ENCODE measurements around the gene COL13A1.

The COL13A1 gene

GRCh38 chr10:69996611-69997010 is 194.9 kb downstream of the COL13A1 start:
- Histone ChIP-seq H3K9me3 (ENCODE audit: low read length) (no peaks in the 10 kb centered on the region), H2AFZ (ENCODE audit: low read length) (no peak overlapping the region), H3K4me3 (ENCODE audit: low read depth, low read length, poor library complexity, severe bottlenecking) (no peak overlapping the region), H3K4me1 (ENCODE audit: insufficient read depth, low read length, severe bottlenecking) (no peaks in the 10 kb centered on the region), H3K79me2 (ENCODE audit: insufficient read depth, low read length) (no peaks in the 10 kb centered on the region), H3K27ac (ENCODE audit: low read depth, low read length, poor library complexity, severe bottlenecking) (no peak overlapping the region), H3K36me3 (ENCODE audit: insufficient read depth, low read length) (no peaks in the 10 kb centered on the region), H3F3A (ENCODE audit: insufficient read depth, low read length) (no peaks in the 10 kb centered on the region), H3K27me3 (ENCODE audit: insufficient read depth, low read length) (0 out of 2 replicates have a peak, but pooled peaks cover 3% of the 10 kb centered on the region), H3K9me2 (ENCODE audit: low read depth, low read length) (no peaks in the 10 kb centered on the region), H4K20me1 (ENCODE audit: insufficient read depth, low read length) (no peaks in the 10 kb centered on the region), H3K4me2 (ENCODE audit: low read length) (no peak overlapping the region), H3K9ac (ENCODE audit: low read length) (no peak overlapping the region)
- TF ChIP-seq EZH2 (IDR thresholded peaks at IDR 0.05; ENCODE audit: borderline replicate concordance, low read length): no peak
- TF ChIP-seq, protein P1, sequence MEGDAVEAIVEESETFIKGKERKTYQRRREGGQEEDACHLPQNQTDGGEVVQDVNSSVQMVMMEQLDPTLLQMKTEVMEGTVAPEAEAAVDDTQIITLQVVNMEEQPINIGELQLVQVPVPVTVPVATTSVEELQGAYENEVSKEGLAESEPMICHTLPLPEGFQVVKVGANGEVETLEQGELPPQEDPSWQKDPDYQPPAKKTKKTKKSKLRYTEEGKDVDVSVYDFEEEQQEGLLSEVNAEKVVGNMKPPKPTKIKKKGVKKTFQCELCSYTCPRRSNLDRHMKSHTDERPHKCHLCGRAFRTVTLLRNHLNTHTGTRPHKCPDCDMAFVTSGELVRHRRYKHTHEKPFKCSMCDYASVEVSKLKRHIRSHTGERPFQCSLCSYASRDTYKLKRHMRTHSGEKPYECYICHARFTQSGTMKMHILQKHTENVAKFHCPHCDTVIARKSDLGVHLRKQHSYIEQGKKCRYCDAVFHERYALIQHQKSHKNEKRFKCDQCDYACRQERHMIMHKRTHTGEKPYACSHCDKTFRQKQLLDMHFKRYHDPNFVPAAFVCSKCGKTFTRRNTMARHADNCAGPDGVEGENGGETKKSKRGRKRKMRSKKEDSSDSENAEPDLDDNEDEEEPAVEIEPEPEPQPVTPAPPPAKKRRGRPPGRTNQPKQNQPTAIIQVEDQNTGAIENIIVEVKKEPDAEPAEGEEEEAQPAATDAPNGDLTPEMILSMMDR (IDR thresholded peaks at IDR 0.05; ENCODE audit: low read length): no peak

GRCh38 chr10:70000262-70000661 is 198.6 kb downstream of the COL13A1 start:
- Histone ChIP-seq H3K27ac (ENCODE audit: low read depth, low read length, poor library complexity, severe bottlenecking) (no peak overlapping the region), H3K4me3 (ENCODE audit: low read depth, low read length, poor library complexity, severe bottlenecking) (no peak overlapping the region), H3K36me3 (ENCODE audit: insufficient read depth, low read length) (no peaks in the 10 kb centered on the region), H3F3A (ENCODE audit: insufficient read depth, low read length) (no peaks in the 10 kb centered on the region), H3K79me2 (ENCODE audit: insufficient read depth, low read length) (no peaks in the 10 kb centered on the region), H3K27me3 (ENCODE audit: insufficient read depth, low read length) (0 out of 2 replicates have a peak, but pooled peaks cover 3% of the 10 kb centered on the region), H2AFZ (ENCODE audit: low read length) (no peak overlapping the region), H3K9ac (ENCODE audit: low read length) (no peak overlapping the region), H3K9me3 (ENCODE audit: low read length) (no peaks in the 10 kb centered on the region), H3K9me2 (ENCODE audit: low read depth, low read length) (no peaks in the 10 kb centered on the region), H4K20me1 (ENCODE audit: insufficient read depth, low read length) (no peaks in the 10 kb centered on the region), H3K4me2 (ENCODE audit: low read length) (no peak overlapping the region), H3K4me1 (ENCODE audit: insufficient read depth, low read length, severe bottlenecking) (no peaks in the 10 kb centered on the region)
- no peak for TF ChIP-seq EZH2 (IDR thresholded peaks at IDR 0.05; ENCODE audit: borderline replicate concordance, low read length)
- TF ChIP-seq, protein P1 (IDR thresholded peaks at IDR 0.05; ENCODE audit: low read length): no peak

DNA sequence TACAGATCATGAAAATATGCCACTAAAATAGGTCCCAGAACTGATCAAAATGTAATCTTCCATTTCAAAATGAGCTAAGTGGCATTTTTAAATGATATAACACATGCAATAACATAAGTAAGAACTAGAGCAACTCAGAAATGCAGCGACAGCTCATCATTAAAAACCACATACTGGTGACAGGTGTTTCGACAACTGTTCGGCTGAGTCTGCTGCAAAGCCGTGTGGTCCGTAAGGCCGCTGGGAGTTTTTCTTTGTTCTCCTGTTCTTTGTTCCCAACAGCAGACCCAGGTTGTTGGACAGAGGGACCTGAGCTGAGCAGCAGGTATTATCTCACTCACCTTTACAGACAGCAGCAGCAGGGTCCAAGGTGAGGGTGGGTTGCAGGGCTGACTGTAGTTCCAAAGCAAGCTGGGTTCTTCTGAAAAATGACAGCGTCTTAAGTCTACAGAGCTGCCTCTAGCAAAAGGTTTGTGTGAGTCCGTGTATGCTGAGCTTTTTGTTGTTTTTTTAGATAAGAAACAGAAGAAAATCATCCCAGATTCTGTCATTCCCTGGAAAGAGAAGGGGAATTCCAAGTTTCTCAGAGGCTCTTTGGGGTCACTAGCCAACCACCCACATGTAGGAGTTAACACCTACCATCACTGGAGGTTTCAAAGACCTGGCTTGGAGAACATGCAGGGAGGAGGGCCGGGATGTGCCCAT is 205.6 kb downstream of the COL13A1 start:
- Histone ChIP-seq H2AFZ (ENCODE audit: low read length) (no peak overlapping the region), H3K36me3 (ENCODE audit: insufficient read depth, low read length) (no peaks in the 10 kb centered on the region), H3K4me3 (ENCODE audit: low read depth, low read length, poor library complexity, severe bottlenecking) (no peak overlapping the region), H3K4me2 (ENCODE audit: low read length) (no peak overlapping the region), H3K9ac (ENCODE audit: low read length) (no peak overlapping the region), H3K9me3 (ENCODE audit: low read length) (no peaks in the 10 kb centered on the region), H3K27me3 (ENCODE audit: insufficient read depth, low read length) (no peaks in the 10 kb centered on the region), H3K9me2 (ENCODE audit: low read depth, low read length) (no peaks in the 10 kb centered on the region), H3K4me1 (ENCODE audit: insufficient read depth, low read length, severe bottlenecking) (no peaks in the 10 kb centered on the region), H3K27ac (ENCODE audit: low read depth, low read length, poor library complexity, severe bottlenecking) (no peak overlapping the region), H4K20me1 (ENCODE audit: insufficient read depth, low read length) (no peaks in the 10 kb centered on the region), H3F3A (ENCODE audit: insufficient read depth, low read length) (no peaks in the 10 kb centered on the region), H3K79me2 (ENCODE audit: insufficient read depth, low read length) (no peaks in the 10 kb centered on the region)
- TF ChIP-seq, protein P1 (IDR thresholded peaks at IDR 0.05; ENCODE audit: low read length): no peak
- TF ChIP-seq EZH2 (IDR thresholded peaks at IDR 0.05; ENCODE audit: borderline replicate concordance, low read length): no peak
